Measurements from ENCODE around the gene RAB29. TPM values are rescaled to one million over a fixed set of nuclear protein-coding genes. Genes with fewer than 3 reads are reported as not detected.

Gene RAB29
- total and polyA plus RNA-seq, 2 donors (not counting 3 experiments of a cell fraction or from before 2014, with no cell fraction given) = 18.1 to 18.8 TPM

- intact Hi-C loops (cut with micrococcal nuclease) (loop anchor here (5.0 kb wide), 1 partner anchor 97 kb away; no protein-coding TSS in a partner anchor), dilution Hi-C loops (cut with MboI; ENCODE audit: extremely low pct_ligation_motif_present, low sequenced_read_pairs) (no loop called here)
- BruUV-seq (replicated peaks) = no TSS peak
- no peak overlapping the region for H3K27ac ChIP-seq (ENCODE audit: insufficient read depth, low read depth, low read length)
- no peak overlapping the region for H3K4me2 ChIP-seq (ENCODE audit: insufficient read depth, low read length)
- FAIRE-seq (no peak), DNase-seq (ENCODE audit: low read depth, low spot score) (no peak)
- POLR2A ChIA-PET = no interaction called here
- peaks cover 3% of the 10 kb centered on the region for H3K79me2 ChIP-seq (ENCODE audit: control insufficient read depth, insufficient read depth, low read length)
- H3K27me3 ChIP-seq (ENCODE audit: control insufficient read depth in 2 of 2, insufficient read depth in 2 of 2, low read length in 2 of 2) = no peaks in the 10 kb centered on the region
- H3K9me1 ChIP-seq (replicated peaks; ENCODE audit: control insufficient read depth, extremely low read depth, insufficient read depth, low read length) = no peaks in the 10 kb centered on the region
- H3K9ac ChIP-seq (replicated peaks; ENCODE audit: extremely low read depth, insufficient read depth, low read length) = no peak overlapping the region
- no peaks in the 10 kb centered on the region for H3K36me3 ChIP-seq (ENCODE audit: control insufficient read depth in 2 of 2, extremely low read depth in 1 of 2, insufficient read depth in 2 of 2, low read length in 2 of 2)
- no peak overlapping the region for H3K4me3 ChIP-seq (replicated peaks in 1 of 3; ENCODE audit: insufficient read depth in 1 of 3, low read depth in 1 of 3, low read length in 3 of 3)
- no peak for TF ChIP-seq POLR2AphosphoS5 (IDR thresholded peaks at IDR 0.05; ENCODE audit: insufficient read depth, low read depth, low read length)
- TF ChIP-seq CTCF (IDR thresholded peaks at IDR 0.05; ENCODE audit: extremely low read depth in 1 of 2, insufficient read depth in 1 of 2, low read depth in 1 of 2, low read length in 2 of 2) = peak; percentile 18 to 22
- CTCF ChIA-PET = interaction anchor here (0.9 to 3.9 kb wide), 11 partner anchors 11 to 167 kb away, joined by 3 to 40 read pairs (median 4); no protein-coding TSS in a partner anchor
- H3K9me3 ChIP-seq (replicated peaks; ENCODE audit: control insufficient read depth, insufficient read depth, low read length) = no peaks in the 10 kb centered on the region
- no peak overlapping the region for H2AFZ ChIP-seq (ENCODE audit: low read depth, low read length)
- H4K20me1 ChIP-seq (replicated peaks; ENCODE audit: control insufficient read depth, extremely low read depth, insufficient read depth, low read length) = no peaks in the 10 kb centered on the region
- H3K4me1 ChIP-seq (ENCODE audit: control insufficient read depth, extremely low read depth, insufficient read depth, low read length) = peaks cover 10% of the 10 kb centered on the region
Measured at GRCh38 chr1:205810448-205811157, 35.3 kb upstream of the RAB29 start.

GRCh38 chr1:205809942-205810345, 34.7 kb upstream of the RAB29 start:
- no peak for TF ChIP-seq POLR2A (IDR thresholded peaks at IDR 0.05; ENCODE audit: low read depth, low read length)
- TF ChIP-seq MAX (IDR thresholded peaks at IDR 0.05; ENCODE audit: insufficient read depth, insufficient read length) = no peak
- no peak for TF ChIP-seq GATA2 (IDR thresholded peaks at IDR 0.05; ENCODE audit: insufficient read depth, insufficient read length, low read depth, low read length)
- TF ChIP-seq POLR2AphosphoS5 (IDR thresholded peaks at IDR 0.05; ENCODE audit: insufficient read depth, low read depth, low read length) = no peak
- no peak for TF ChIP-seq FOS (IDR thresholded peaks at IDR 0.05; ENCODE audit: borderline replicate concordance, insufficient read depth, low read length)
- TF ChIP-seq JUN (IDR thresholded peaks at IDR 0.05; ENCODE audit: borderline replicate concordance, insufficient read depth, insufficient read length, low read depth) = no peak
- TF ChIP-seq EZH2 (IDR thresholded peaks at IDR 0.05; ENCODE audit: borderline replicate concordance, low read depth, low read length, severe bottlenecking) = no peak
- TF ChIP-seq CTCF (IDR thresholded peaks at IDR 0.05; ENCODE audit: extremely low read depth in 1 of 2, insufficient read depth in 1 of 2, low read depth in 1 of 2, low read length in 2 of 2) = no peak
- no peaks in the 10 kb centered on the region for H4K20me1 ChIP-seq (replicated peaks; ENCODE audit: control insufficient read depth, extremely low read depth, insufficient read depth, low read length)
- dilution Hi-C loops (cut with MboI; ENCODE audit: extremely low pct_ligation_motif_present, low sequenced_read_pairs) (no loop called here), intact Hi-C loops (cut with micrococcal nuclease) (loop anchor here (5.0 kb wide), 1 partner anchor 97 kb away; no protein-coding TSS in a partner anchor)
- no peaks in the 10 kb centered on the region for H3K27me3 ChIP-seq (ENCODE audit: control insufficient read depth in 2 of 2, insufficient read depth in 2 of 2, low read length in 2 of 2)
- peaks cover 10% of the 10 kb centered on the region for H3K4me1 ChIP-seq (ENCODE audit: control insufficient read depth, extremely low read depth, insufficient read depth, low read length)
- no peak overlapping the region for H3K4me3 ChIP-seq (replicated peaks in 1 of 3; ENCODE audit: insufficient read depth in 1 of 3, low read depth in 1 of 3, low read length in 3 of 3)
- FAIRE-seq (no peak), DNase-seq (ENCODE audit: low read depth, low spot score) (no peak)
- H3K36me3 ChIP-seq (ENCODE audit: control insufficient read depth in 2 of 2, extremely low read depth in 1 of 2, insufficient read depth in 2 of 2, low read length in 2 of 2) = no peaks in the 10 kb centered on the region
- H3K79me2 ChIP-seq (ENCODE audit: control insufficient read depth, insufficient read depth, low read length) = peaks cover 3% of the 10 kb centered on the region
- no peak overlapping the region for H3K4me2 ChIP-seq (ENCODE audit: insufficient read depth, low read length)
- no peak overlapping the region for H3K27ac ChIP-seq (ENCODE audit: insufficient read depth, low read depth, low read length)
- no peak overlapping the region for H3K9ac ChIP-seq (replicated peaks; ENCODE audit: extremely low read depth, insufficient read depth, low read length)
- BruUV-seq (replicated peaks) = no TSS peak
- no peaks in the 10 kb centered on the region for H3K9me3 ChIP-seq (replicated peaks; ENCODE audit: control insufficient read depth, insufficient read depth, low read length)
- CTCF ChIA-PET = interaction anchor here (0.9 to 3.9 kb wide), 7 partner anchors 10 to 167 kb away, joined by 3 to 40 read pairs (median 9); no protein-coding TSS in a partner anchor
- H2AFZ ChIP-seq (ENCODE audit: low read depth, low read length) = no peak overlapping the region
- POLR2A ChIA-PET = no interaction called here
- H3K9me1 ChIP-seq (replicated peaks; ENCODE audit: control insufficient read depth, extremely low read depth, insufficient read depth, low read length) = no peaks in the 10 kb centered on the region

Measured in endothelial cell of umbilical vein (primary cell).